Effector CD4-positive, alpha-beta T cell (primary cell): ENCODE measurements around the gene ANO10.
A peak's percentile ranks its signal among the peaks of the same experiment; 100 is the strongest.
"Not testable (repeated sequence)": the region's sequence is repeated elsewhere in the genome, so short reads cannot be mapped to it uniquely, and the experiment has no call there.

Experiments used
- DNase-seq: peaks from one replicate; pipeline ENCODE4 v3.0.0-alpha.2; 2020

Gene ANO10

DNA sequence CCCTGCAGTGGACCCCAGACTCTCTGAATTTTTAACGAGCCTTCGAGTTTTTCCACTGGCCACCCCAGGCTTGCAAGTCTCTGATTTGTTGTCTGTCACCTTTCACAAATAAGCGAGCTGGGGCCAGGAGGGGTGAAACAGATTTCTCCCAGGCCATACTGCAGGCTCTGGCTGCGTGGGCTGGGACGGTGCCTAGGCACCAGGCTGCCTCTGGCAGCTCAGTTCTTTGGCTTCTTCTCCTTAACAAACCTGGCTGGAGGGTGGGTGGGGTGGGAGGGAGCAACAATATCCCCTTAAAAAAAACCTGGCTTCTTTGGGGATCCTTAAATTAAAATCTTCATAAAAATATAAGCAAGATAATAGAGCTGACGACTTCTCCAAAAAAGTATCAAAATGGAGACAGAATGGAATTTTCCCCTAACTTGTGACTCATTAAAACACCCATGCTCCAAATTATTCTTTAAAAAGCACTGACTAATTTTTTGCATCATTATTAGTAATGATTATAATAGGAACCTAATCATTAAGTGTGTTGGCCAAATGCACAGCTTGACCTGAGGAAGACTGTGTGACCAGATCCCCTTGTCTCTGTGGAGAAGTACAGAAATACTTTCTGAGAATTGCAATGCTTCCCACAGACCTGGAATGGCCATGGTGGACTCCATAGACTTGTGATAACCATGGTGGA lies 251.4 kb downstream of the ANO10 start:
- no peak for DNase-seq

DNA sequence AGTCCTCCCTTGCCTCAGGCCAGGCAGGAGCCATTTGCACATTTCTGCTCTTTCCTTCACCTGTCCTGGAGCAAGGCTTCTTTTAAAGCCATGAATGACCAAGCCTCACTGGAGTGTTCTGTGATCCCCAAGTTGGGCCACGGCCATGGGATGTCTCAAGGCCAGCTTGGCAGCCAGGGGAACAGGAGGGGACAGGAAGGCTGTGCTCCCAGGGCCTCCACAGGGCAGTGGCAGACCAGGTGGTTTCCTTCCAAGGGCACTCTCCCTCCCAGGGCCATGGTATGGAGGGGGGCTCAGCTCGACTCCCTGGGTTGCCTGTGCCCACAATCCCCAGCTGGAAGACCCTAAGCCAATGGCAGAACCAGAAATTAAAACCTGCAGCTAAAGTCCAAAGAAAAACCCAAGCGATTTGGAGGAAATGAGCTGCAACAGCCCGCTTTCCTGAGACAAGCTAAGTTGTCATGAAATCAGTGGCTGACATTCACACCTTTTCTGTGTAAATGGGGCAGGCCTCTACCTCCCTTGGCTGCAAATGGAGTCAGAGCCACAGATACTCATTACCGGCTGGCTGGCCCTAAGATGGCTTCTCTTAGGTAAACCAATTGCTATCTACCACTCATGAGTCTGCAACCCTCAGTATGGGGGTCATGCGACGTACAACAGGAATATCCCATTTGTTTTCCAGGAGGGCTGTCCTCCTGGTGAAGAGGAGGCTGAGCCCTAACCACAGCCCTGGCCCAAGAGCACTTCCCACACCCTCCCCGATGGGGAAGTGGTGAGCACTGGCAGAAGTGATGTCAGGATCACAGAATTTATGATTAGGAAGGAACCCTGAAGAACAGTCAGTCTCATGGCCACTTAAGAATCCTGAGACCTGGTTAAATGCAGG lies 252.2 kb downstream of the ANO10 start:
- no peak for DNase-seq

DNA sequence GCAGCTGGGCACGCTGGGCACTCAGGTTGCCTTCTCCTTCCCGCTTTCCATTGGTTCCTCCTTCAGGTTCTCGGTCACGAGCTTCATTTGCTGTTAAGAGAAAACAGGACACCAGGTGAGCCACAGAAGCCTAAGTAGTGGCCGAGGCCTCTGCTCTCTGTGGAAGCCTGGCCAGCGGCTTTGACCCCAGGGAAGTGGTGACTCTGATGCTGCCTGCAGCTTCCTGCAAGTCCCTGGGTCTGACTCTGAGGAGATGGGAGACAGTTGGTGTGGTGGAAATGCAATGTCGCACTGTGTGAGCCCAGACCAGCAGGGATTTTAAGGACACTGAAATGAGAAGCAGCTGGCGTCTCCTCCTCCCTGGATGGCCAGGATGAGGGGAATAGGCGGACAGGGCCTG lies 254.9 kb downstream of the ANO10 start:
- no peak for DNase-seq

DNA sequence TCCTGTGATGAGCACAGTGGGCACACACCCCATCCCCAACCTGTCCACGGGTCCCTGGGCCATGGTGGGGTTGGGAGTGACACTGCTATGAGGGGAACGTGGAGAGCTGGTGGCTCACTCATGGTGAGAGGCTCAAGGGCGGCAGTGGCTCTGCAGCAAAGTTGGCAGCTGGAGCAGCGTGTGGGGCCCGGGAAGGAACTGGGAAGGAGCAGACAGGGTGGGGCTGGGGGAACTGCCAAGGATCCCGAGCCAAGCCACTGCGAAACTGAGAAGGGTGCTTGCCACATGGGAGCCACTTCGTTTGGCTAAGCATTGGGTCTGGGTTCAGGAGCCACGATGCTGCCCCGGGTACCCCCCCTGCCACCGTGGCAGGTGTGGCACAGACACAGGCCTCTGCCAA lies 255.3 kb downstream of the ANO10 start:
- DNase-seq = no peak

DNA sequence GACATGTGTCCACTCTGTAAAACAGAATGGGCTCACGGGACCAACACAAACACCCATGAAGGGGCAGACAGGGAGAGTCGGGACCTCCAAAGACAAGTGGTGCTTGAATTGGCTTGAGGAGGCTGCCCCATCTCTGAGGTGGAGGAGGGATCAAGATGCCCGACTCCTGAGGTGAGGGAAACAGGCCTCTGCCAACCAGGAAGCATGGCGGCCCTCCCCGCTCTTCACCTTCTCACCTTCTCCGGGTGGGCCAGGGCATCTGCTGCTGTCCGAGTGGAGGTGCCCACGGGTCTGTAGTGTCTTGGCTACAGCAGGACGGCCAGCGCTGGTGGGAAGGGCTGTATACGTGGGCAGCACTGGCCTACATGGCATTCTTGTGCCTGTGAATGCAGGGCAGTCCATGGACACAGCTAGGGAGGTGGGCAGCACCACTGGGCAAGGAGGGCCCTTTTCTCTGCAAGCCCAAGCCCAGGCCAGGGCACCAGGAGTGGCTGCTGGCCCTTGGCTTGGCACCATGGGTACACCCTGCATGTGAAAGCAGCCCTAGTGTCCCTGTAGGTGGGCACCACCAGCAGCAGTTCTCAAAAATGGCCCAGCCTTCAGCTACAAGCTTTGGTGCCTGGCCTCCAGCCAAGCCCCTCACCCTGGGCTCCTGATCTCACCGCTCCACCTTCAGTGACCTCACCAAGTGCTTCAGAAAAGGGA lies 256.1 kb downstream of the ANO10 start:
- DNase-seq = no peak

DNA sequence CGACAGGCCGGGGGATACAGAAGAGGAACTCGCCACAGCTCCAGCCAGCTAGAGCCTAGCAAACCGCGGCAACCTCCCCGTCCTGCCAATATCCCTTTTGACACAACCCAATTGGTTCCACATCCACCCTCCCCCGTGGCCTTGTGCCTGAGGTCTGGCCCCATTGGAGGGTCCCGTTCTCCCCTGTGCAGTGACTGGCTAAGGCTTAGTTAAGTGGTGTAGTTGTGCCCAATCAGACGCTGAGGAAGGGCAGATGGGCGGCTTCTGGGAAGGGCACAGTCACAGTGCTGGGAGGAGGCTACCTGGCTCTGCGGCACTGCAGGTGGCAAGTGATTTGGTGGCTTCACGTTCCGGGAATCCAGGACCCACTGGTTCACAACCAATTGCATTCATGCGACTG lies 256.9 kb downstream of the ANO10 start:
- no peak for DNase-seq

DNA sequence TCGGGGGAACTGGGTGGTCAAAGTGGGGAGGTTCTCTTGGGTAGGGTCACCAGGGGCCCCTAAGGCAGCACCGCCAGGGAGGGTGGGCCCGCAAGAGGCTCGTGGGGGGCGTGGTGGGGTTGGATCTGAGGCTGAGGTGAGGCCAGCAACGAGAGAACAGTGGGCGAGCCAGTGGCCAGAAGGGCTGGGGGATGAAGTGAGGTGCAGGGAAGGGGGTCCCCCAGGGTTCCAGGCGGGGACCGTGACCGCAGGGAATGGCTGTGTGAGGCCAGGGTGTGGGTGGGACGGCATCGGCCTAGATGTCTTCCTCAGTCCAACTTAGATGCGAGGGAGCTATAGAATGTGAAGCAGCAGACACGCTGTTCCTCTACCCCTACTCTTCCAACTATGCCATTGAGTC lies 257.3 kb downstream of the ANO10 start:
- no peak for DNase-seq

DNA sequence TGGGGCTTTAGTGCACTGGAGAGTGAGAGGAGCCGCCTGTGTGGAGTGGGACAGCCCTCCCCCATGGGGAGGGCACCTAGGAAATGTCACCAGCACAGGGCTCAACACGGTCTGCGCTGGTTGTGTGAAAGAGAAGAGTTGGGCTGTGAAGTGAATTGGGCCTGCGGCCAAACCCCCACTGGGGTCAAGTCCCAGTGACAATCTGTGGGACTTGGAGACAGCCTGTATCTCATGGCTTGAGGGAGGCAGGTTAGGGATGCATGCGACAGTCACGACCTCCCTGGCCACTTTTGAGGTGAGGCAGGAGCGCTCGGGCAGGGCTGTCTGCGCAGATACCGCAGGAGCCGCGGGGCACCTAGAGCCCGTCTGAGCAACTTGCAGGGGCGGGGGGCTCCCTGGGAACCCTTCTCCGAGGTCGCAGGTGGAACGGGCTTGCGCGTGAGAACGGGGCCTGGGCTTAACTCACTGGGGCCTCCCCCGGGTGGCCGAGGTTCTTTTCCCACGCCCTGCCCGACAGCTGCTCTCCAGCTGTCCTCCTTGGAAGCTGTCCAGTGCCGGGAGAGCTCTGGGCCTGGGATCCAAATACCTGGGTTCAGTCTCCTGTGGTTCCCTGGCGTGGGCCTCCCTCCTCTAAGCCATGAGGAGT lies 258.1 kb downstream of the ANO10 start:
- DNase-seq = no peak

DNA sequence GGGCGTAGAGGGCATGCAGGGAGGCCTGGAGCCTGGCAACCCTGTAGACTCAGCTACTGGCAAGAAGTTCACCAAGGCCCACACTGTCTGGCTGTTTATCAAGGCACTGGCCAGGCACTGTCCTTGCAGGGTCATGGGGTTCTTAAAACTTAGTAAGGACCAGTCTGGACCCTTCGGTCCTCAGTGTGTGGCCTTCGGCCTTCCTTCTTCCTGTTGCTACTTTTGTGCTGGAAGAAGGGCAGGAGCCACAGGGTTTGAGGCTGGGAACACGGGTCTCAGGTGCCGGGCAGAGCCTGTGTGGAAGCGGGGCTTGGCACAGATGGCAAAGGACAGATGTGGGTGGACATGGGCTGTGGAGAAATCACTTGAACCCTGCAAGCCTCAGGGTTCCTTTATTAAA lies 258.9 kb downstream of the ANO10 start:
- DNase-seq = no peak

DNA sequence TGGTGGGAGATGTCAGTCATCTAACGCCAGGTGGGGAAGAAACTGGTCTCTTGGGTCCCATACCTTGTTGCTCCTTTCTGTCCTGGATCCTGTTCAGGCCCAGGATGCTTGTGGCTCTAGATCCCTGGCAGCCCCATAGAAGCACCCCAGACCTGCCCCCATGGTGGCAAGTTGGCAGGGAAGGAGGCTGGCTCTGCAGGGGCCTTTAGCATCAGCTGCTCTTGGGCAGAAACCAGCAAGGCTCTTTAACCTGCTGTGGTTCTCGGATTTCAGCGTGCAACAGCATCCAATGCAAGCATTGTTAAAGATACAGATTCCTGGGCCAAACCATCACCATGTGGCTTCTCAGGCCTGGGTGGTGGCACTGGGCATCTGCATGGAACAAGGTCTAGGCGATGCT lies 259.6 kb downstream of the ANO10 start:
- DNase-seq = no peak

DNA sequence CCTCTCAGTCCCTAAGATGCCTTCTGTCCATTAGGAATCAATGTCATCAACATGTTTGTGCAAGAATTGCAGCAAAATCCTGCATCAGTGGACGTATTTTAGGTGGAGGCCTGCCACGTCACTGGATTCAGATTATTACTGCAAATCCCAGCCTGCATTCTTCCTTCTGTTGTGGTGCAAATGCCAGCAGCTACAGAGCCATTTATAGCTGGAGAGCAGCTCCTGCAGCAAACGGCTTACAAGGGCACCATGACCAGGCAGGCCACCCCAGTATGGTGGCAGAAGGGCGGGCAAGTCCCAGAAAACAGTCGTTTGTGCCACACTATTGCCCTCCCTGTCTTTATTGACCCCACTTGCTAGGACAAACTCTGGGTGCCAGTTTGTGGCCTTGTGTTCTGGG lies 260.7 kb downstream of the ANO10 start:
- DNase-seq = no peak

DNA sequence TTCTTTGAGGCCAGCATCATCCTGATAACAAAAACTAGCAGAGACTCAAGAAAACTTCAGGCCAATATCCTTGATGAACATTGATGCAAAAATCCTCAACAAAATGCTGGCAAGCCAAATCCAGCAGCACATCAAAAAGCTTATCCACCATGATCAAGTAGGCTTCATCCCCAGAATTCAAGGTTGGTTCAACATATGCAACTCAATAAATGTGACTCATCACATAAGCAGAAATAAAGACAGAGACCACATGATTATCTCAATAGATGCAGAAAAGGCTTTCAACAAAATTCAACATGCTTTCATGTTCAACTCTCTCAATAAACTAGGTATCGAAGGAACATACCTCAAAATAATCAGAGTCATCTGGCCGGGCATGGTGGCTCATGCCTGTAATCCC lies 265.8 kb downstream of the ANO10 start:
- DNase-seq = not testable (repeated sequence)

DNA sequence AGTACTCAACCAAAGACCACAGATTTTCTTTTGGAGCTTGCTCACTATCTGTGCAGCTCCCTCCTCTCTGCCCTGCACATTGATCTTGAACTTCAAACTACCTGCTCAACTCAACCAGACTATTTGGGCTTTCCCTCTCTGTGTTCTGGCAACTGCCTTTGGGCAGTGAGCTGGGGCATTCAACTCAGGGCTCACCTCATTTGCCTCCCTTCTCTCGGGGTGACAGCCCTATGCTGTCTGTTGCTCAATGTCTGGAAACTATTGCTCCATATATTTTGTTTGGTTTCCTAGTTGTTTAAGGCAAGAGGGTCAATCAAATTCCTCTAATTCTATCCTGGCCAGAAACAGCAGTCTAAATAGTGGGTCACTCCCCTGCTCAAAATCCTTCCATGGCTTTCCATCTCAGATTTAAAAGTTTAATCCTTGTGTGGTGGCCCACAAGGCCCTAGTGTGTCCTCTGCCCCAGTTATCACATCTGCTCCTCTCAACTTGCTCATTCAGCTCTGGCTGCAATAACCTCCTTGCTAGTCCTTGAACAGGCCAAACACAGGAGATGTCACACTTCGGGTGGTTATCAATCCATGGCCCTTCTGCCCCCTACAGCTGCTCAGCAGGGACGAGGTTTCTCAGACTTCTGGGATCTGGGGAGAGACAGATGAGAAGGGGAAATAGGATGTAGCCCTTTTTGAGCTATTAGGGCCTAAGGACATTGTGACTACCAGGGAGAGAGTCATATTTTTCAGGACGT lies 267.7 kb downstream of the ANO10 start:
- no peak for DNase-seq

DNA sequence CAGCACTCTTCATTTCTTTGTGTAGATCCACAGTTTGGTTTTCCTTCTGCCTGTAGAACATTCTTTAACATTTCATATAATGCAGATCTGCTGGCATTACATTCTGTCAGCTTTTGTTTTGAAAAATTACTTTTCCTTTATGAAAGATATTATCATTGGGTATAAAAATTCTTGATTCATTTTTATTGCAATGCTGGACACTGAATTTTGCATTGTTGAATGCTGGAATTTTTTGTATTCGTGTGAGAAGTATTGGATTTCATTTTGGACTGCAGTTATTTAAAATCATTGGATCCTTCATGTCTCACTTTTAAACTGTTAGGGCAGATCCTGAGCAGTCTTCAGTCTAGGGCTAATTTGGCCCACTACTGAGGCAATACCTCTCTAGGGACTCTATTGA lies 268.4 kb downstream of the ANO10 start:
- DNase-seq = no peak

DNA sequence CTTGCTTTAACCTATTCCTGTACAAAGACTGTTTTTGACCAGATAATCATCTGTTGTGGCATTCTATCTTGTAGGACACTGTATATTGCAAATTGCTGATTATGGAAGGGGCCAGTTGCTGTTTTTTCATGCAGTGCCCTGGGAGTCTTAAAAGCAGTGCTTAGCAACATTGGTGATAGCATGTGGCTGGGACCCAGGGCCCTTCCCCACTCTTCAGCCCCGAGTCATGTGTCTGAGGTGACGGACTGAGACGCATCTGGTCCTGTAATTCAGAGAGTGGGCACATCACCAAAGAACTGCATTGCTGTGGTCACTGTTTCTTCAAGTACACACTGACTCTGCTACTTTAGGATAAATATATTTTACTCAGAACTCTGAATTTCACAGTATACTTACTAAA lies 272.1 kb downstream of the ANO10 start:
- no peak for DNase-seq

DNA sequence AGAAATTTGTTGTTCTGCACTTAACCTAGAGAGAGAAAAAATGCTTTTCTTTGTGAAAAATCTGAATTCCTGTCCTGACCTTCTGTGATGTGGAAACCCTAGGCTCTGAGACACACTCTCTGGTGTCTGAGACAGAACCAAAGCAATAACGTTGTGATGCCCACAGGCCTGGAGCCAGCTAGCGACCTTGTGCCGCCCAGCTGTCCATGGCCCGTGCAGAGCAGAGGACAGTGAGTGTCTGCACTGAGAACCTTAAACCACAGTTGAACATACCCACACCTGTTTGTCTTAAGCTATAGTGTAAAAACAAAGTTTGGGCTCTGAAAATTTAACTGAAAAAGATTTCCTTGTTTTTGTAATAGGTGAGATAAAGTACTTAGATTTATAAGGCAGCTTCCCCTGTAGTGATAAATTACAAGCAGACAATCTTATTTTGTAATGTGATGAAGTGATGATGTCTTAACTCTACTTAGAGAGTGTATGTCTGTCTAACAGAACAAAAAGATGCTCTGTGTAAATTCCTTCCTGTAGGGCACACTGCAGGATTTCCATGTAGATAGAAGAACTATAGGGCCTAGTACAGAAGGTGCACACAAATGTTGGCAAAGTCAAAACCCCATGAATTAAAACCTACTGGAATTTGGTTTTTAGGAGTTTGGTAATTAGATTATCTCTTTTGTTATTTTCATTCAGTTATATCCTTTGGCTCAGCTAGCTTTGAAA lies 272.8 kb downstream of the ANO10 start:
- no peak for DNase-seq

DNA sequence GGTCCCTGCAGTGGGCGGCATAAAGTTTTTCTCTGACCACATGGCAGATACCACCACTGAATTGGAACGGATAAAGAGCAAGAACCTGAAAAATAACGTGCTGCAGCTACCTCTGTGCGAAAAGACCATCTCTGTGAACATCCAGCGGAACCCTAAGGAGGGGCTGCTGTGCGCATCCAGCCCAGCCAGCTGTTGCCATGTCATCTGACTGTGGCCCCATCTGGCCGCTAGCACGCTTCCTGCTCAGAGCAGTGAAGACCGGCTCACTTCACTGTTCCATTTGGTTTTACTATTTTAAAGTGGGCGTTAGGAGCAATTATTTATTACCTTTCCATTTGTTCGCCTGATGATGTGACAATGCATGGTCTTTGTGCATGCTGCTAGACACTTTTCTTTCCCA lies 273.5 kb downstream of the ANO10 start:
- DNase-seq = no peak

DNA sequence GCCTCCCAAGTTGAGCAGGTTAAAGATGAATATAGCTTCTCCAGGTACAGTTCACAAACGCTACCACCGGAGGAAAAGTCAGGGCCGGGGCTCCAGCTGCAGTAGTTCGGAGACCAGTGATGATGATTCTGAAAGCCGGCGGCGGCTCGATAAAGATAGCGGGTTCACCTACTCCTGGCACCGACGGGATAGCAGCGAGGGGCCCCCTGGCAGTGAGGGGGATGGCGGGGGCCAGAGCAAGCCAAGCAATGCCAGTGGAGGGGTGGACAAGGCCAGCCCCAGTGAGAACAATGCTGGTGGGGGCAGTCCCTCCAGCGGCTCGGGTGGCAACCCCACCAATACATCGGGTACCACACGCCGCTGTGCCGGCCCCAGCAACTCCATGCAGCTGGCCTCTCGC lies 274.0 kb downstream of the ANO10 start:
- DNase-seq = no peak

DNA sequence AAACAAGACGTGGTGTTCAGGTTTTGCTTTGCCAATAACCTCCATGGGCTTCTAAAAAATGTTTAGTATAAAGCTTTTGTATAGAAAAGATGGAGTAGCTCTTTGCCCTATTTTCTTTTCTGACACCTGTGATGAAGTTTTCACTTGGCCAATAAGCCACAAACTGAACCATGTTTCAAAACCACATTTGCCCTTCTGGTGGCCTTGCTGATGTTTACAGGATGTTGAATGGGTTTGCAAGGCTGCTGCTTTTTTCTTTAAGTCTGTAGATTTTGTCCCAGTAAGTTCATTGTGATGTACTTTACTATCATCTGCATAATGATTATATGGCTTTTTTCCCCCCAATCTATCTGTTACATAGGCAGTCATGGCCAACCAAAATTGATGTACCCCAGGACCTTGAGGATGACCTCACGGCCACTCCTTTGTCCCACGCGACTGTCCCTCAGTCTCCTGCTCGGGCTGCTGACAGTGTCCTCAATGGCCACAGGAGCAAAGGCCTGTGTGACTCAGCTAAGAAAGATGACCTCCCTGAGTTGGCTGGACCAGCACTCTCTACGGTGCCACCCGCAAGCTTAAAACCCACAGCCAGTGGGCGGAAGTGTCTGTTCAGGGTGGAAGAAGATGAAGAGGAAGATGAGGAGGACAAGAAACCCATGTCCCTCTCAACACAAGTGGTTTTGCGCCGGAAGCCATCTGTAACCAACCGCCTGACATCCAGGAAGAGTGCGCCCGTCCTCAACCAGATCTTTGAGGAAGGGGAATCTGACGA lies 274.6 kb downstream of the ANO10 start:
- peak; percentile 19 for DNase-seq

DNA sequence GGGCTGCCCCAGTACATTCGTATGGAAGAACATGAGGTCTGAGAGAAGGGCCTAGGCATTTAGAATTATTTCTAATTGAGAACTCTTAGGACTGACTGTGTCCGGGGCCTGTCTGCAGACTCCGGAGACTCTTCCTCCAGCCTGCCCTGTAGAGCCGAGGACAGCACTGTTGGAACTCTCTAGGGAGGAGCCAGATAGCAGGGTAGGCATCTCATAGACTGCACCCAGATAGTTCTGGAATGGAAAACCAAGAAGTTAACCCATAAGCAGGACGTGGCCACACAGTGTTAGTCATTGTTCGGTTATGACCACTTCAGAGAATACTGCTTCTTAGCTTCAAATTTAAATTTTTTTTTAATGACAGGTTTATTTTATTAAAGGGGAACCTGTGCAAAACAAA lies 275.9 kb downstream of the ANO10 start:
- DNase-seq = no peak

DNA sequence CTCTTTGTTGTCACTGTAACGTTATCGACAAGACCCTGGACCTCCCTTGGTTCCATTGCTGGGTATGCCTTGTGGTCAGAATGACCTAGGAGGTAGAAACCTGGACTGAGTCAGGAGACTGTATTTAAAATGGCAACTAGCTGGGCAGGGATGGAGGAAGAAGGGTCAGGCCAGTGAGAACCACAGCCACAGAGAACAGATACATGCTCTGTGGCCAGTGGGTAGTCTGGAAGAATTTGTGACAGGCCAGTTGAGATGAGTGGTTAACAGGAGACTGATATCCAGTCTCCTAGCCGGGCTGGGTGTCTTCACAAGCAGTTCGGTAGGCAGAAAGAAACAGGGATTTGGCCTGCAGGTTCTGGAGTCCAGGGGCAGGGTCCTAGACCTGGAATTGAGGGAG lies 276.6 kb downstream of the ANO10 start:
- no peak for DNase-seq
